Chondrocyte (in vitro differentiated cells): ENCODE measurements around the gene RSF1. TPM values are rescaled to one million over a fixed set of nuclear protein-coding genes. Genes with fewer than 3 reads are reported as not detected.
A peak's percentile ranks its signal among the peaks of the same experiment; 100 is the strongest.

Source experiments
- DNase-seq: peaks from one replicate; pipeline ENCODE4 v3.0.0; 2021; ENCODE audit warnings: mixed read lengths, low spot score
- H3K27ac Mint-ChIP-seq: one replicate; pipeline ENCODE4 v1.8.0; 2021; ENCODE audit warnings: mild to moderate bottlenecking, moderate library complexity, mixed read lengths; ENCODE audit not compliant: unreplicated experiment
- H3K27me3 Mint-ChIP-seq: 2 replicates; pipeline ENCODE4 v1.8.0; 2021; ENCODE audit warnings: low read depth, mixed read lengths
- H3K36me3 Mint-ChIP-seq: 2 replicates; pipeline ENCODE4 v1.8.0; 2021; ENCODE audit warnings: low read depth, mixed read lengths
- H3K4me1 Mint-ChIP-seq: 2 replicates; pipeline ENCODE4 v1.8.0; 2021; ENCODE audit warnings: low read depth, mild to moderate bottlenecking, mixed read lengths
- H3K4me3 Mint-ChIP-seq: one replicate; pipeline ENCODE4 v1.8.0; 2021; ENCODE audit warnings: mild to moderate bottlenecking, moderate library complexity, mixed read lengths; ENCODE audit not compliant: unreplicated experiment
- H3K9me3 Mint-ChIP-seq: 2 replicates; pipeline ENCODE4 v1.8.0; 2021; ENCODE audit warnings: low read depth, mixed read lengths
- total RNA-seq: library from RNA; stranded (reverse); gene quantifications from 3 replicates; pipeline ENCODE4 v1.2.1, GENCODE V29; 2021
- TF ChIP-seq, protein P1 (sequence below): fragments of 200-600 bp; sonication (generic); IDR thresholded peaks from 2 replicates; pipeline ENCODE4 v1.5.0; 2021; ENCODE audit warnings: antibody characterized with exemption, mild to moderate bottlenecking, moderate library complexity

Gene RSF1
- total RNA-seq, 1 donor from 2014 or later, result 64.2 TPM

DNA sequence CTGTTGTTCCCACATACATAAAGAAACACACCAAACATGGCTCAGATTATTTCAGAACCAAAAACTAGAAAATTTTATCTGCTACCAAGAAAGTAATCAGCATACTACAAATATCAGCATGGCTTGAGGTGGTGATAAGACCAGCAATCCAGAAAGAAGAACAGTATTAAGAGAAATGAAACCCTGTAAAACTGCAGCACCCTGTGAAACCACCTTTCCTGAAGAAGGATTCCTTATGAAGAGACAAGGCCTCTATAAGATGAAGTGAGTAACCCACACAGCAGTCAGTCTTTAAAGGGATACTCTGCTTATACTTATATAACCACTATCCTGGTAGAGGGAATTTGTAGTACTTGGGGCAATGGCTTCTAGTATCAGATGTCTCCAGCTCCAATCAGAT lies 49.9 kb downstream of the RSF1 start:
- no peak overlapping the region for H3K4me3 Mint-ChIP-seq
- no peak overlapping the region for H3K27ac Mint-ChIP-seq
- H3K36me3 Mint-ChIP-seq, result no peaks in the 10 kb centered on the region
- DNase-seq, result no peak
- TF ChIP-seq, protein P1, sequence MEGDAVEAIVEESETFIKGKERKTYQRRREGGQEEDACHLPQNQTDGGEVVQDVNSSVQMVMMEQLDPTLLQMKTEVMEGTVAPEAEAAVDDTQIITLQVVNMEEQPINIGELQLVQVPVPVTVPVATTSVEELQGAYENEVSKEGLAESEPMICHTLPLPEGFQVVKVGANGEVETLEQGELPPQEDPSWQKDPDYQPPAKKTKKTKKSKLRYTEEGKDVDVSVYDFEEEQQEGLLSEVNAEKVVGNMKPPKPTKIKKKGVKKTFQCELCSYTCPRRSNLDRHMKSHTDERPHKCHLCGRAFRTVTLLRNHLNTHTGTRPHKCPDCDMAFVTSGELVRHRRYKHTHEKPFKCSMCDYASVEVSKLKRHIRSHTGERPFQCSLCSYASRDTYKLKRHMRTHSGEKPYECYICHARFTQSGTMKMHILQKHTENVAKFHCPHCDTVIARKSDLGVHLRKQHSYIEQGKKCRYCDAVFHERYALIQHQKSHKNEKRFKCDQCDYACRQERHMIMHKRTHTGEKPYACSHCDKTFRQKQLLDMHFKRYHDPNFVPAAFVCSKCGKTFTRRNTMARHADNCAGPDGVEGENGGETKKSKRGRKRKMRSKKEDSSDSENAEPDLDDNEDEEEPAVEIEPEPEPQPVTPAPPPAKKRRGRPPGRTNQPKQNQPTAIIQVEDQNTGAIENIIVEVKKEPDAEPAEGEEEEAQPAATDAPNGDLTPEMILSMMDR, result no peak
- no peaks in the 10 kb centered on the region for H3K27me3 Mint-ChIP-seq
- H3K9me3 Mint-ChIP-seq, result no peaks in the 10 kb centered on the region
- peaks cover 19% of the 10 kb centered on the region for H3K4me1 Mint-ChIP-seq

DNA sequence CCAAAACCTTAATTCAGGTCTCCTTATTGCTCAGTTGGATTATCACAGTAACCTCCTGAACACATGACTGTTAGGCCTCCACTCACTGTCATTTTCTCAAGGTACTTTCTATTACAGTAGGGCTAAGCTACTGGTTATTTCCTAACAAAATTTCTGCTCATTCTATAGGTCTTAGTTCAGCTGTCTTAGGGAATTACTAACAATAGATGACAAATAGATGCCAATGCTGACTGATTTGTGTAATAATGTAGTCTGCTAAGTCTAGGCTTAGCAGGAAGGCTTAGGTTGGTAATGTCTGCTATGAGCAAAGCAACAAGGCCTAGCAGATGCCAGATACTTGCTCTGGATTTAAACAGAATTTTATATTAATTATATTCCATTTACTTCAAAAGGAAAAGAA lies 58.1 kb downstream of the RSF1 start:
- no peaks in the 10 kb centered on the region for H3K27me3 Mint-ChIP-seq
- peaks cover 3% of the 10 kb centered on the region for H3K4me1 Mint-ChIP-seq
- H3K9me3 Mint-ChIP-seq, result no peaks in the 10 kb centered on the region
- no peak for DNase-seq
- TF ChIP-seq, protein P1, result no peak
- no peak overlapping the region for H3K27ac Mint-ChIP-seq
- no peak overlapping the region for H3K4me3 Mint-ChIP-seq
- H3K36me3 Mint-ChIP-seq, result peaks cover 12% of the 10 kb centered on the region

DNA sequence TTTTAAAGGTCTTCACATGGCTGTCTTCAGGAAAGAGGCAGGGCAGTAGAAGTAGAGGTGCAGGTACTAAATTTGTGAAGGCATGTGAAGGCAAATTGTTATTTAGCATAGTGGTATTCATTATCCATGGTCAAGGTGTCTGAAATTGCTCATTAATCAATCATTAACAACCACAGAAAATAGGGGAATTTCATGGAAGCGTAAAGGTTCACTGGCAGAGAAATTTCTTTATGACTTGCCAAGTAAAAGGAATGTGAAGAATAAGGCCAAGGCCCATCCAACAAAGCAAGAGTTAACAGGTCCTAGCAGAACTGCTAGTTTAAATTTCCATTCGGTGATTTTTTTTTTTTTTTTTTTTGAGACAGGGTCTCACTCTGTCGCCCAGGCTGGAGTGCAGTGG lies 59.0 kb downstream of the RSF1 start:
- Mint-ChIP-seq H3K4me3 (no peak overlapping the region), H3K27ac (no peak overlapping the region), H3K36me3 (peaks cover 12% of the 10 kb centered on the region), H3K27me3 (no peaks in the 10 kb centered on the region), H3K9me3 (no peaks in the 10 kb centered on the region), H3K4me1 (peaks cover 8% of the 10 kb centered on the region)
- DNase-seq, result no peak
- TF ChIP-seq, protein P1, result no peak

DNA sequence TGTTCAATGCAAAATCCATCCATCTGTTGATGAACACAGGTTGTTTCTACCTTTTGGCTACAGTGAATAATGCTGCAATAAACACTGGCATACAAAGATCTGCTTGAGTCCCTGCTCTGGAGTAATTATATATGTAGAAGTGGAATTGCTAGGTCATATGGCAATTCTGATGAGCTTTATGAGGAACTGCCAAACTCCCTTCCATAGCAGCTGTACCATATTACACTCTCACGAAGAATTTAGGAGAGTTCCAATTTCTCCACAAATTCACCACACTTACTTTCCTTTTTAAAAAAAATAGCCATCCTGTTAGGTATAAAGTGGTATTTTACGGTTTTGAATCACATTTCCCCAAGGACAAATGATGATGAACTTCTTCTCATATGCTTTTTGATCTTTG lies 62.2 kb downstream of the RSF1 start:
- H3K27ac Mint-ChIP-seq, result peak overlapping the region; percentile 12
- H3K27me3 Mint-ChIP-seq, result no peaks in the 10 kb centered on the region
- no peak for DNase-seq
- TF ChIP-seq, protein P1, result no peak
- H3K36me3 Mint-ChIP-seq, result peaks cover 7% of the 10 kb centered on the region
- H3K9me3 Mint-ChIP-seq, result no peaks in the 10 kb centered on the region
- peaks cover 17% of the 10 kb centered on the region for H3K4me1 Mint-ChIP-seq
- H3K4me3 Mint-ChIP-seq, result no peak overlapping the region

DNA sequence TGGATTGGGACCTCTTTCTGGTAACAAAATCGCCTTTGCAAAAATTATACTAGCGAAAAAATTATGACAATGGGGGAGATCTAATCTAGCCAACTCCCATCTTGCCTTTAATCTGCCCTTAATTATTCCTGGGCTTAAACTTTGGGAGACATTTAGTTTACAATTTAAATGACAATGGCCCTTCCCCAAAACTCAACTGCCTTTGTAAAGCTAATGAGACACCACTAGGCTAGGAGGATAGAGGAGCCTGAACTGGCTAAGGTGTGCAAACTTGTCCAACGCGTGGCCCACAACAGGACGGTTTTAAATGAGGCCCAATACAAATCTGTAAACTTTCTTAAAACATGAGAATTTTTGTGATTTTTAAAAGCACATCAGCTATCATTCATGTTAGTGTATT lies 67.3 kb downstream of the RSF1 start:
- Mint-ChIP-seq H3K27me3 (no peaks in the 10 kb centered on the region), H3K9me3 (no peaks in the 10 kb centered on the region), H3K36me3 (peaks cover 5% of the 10 kb centered on the region), H3K4me3 (no peak overlapping the region), H3K4me1 (peaks cover 26% of the 10 kb centered on the region), H3K27ac (no peak overlapping the region)
- TF ChIP-seq, protein P1, result no peak
- no peak for DNase-seq
